Tibial artery (tissue), 4 donors: ENCODE data around the gene NANOGP8.

Experiments used
- DNase-seq, 2 donors: peaks; one replicate each; pipeline ENCODE4 v3.0.0-alpha.2; 2019
- H3K27ac ChIP-seq, 2 donors: fragments of 200-600 bp; sonication (generic) in 1 of 2; 1 replicate in 1 of 2; 2 replicates in 1 of 2; pipeline ENCODE4 v1.5.1; 2018 to 2019; ENCODE audit warnings: mild to moderate bottlenecking in 1 of 2
- H3K27me3 ChIP-seq, 2 donors: fragments of 200-600 bp; sonication (generic) in 1 of 2; one replicate each; pipeline versions ENCODE4 v1.5.1 to v1.6.0; 2016 to 2019
- H3K36me3 ChIP-seq, 3 donors: fragments of 200-600 bp; sonication (generic) in 2 of 3; one replicate each; pipeline ENCODE4 v1.5.1; 2016 to 2019; ENCODE audit warnings: mild to moderate bottlenecking in 2 of 3
- H3K4me1 ChIP-seq, 4 donors: fragments of 200-600 bp; sonication (generic) in 2 of 4; 1 replicate in 3 of 4; 2 replicates in 1 of 4; pipeline ENCODE4 v1.5.1; 2016 to 2019
- H3K4me3 ChIP-seq, 2 donors: fragments of 200-600 bp; sonication (generic) in 1 of 2; 1 replicate in 1 of 2; 2 replicates in 1 of 2; pipeline ENCODE4 v1.5.1; 2018 to 2019; ENCODE audit warnings: mild to moderate bottlenecking in 2 of 2
- H3K9me3 ChIP-seq, 3 donors: fragments of 200-600 bp; sonication (generic) in 1 of 3; one replicate each; pipeline ENCODE4 v1.5.1; 2016 to 2019
- CTCF ChIP-seq, 2 experiments: fragments of 200-600 bp in 1 of 2; fragments of 450-650 bp in 1 of 2; IDR thresholded peaks; one replicate each; pipeline ENCODE4 v1.5.1; 2017 to 2019; ENCODE audit warnings: antibody characterized with exemption in 2 of 2, mild to moderate bottlenecking in 1 of 2, moderate library complexity in 1 of 2
- intact Hi-C: fragments of 100-400 bp; cut with DNase I; formaldehyde crosslinking; loops from one replicate; pipeline ENCODE4 v1.15.0; 2023; ENCODE audit warnings: low total_unique reads

NANOGP8 gene

DNA sequence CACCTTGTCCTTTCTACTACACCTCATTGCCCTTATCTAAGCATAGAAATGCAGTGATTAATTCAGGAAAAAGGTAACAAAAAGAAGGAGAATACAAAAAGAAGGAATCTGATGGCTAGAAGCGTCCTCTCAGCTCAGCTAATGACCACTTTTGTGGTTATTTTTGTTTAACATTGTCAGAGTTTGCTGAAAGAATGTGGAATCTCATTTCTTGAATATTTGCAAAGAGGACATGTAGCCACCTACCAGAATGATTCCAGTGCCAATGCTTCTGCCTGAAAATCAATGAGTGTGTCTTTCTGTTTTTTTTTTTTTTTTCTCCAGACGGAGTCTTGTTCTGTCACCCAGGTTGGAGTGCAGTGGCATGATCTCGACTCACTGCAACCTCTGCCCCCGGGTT is 24.5 kb downstream of the NANOGP8 start:
- Histone ChIP-seq H3K27ac (no peak overlapping the region), H3K9me3 (no peaks in the 10 kb centered on the region), H3K27me3 (no peaks in the 10 kb centered on the region), H3K4me1 (no peaks in the 10 kb centered on the region), H3K36me3 (no peaks in the 10 kb centered on the region), H3K4me3 (no peak overlapping the region)
- DNase-seq, result no peak
- intact Hi-C loops, result no loop called here
- no peak for TF ChIP-seq CTCF (IDR thresholded peaks at IDR 0.05)

GRCh38 chr15:35058534-35059054 is 26.5 kb downstream of the NANOGP8 start:
- Histone ChIP-seq H3K9me3 (no peaks in the 10 kb centered on the region), H3K4me1 (no peaks in the 10 kb centered on the region), H3K36me3 (no peaks in the 10 kb centered on the region), H3K27me3 (no peaks in the 10 kb centered on the region), H3K27ac (no peak overlapping the region), H3K4me3 (no peak overlapping the region)
- no peak for TF ChIP-seq CTCF (IDR thresholded peaks at IDR 0.05)
- intact Hi-C loops, result no loop called here
- DNase-seq, result no peak

- intact Hi-C loops, result no loop called here
- no peak for TF ChIP-seq CTCF (IDR thresholded peaks at IDR 0.05)
- Histone ChIP-seq H3K27ac (no peak overlapping the region), H3K36me3 (no peaks in the 10 kb centered on the region), H3K4me3 (no peak overlapping the region), H3K4me1 (no peaks in the 10 kb centered on the region), H3K9me3 (no peaks in the 10 kb centered on the region), H3K27me3 (no peaks in the 10 kb centered on the region)
- DNase-seq, result no peak
Measured at GRCh38 chr15:35055416-35056105, 29.5 kb downstream of the NANOGP8 start.

DNA sequence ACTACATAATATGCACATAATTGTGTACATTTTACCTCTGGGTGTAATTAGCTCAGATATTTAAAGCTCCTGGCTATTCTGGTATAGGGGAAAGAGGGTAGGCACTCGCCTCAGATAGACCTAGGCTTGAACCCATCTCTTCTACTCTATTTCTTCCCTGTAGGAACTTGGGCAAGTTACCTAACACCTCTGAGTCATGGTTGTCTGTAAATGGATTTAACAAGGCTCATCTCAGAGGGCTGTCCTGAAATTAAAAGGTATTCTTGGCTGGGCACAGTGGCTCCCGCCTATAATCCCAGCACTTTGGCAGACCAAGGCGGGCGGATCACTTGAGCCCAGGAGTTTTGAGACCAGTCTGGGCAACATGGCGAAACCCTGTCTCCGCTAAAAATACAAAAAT is 30.7 kb downstream of the NANOGP8 start:
- intact Hi-C loops, result no loop called here
- no peaks in the 10 kb centered on the region for H3K4me1 ChIP-seq
- H3K9me3 ChIP-seq, result no peaks in the 10 kb centered on the region
- H3K27ac ChIP-seq, result no peak overlapping the region
- no peak overlapping the region for H3K4me3 ChIP-seq
- TF ChIP-seq CTCF (IDR thresholded peaks at IDR 0.05), result no peak
- H3K27me3 ChIP-seq, result no peaks in the 10 kb centered on the region
- no peaks in the 10 kb centered on the region for H3K36me3 ChIP-seq
- DNase-seq, result no peak

DNA sequence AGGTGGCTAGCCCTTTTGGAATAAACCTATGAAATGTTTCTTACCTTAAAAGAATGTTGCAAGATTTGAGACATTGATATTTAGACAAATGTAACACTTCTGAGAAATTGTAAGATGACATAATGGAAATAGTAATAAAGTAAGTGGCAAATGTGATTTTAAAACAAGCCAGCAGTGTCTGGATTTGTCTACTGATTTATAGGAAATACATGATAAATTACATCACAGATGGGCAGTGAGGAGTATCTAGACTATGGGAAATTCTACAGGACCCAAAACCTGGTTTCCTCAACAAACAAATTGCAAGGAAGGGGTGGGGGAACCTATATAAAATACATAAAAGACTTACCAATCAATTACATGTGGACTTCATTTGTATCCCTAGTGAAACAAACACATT is 37.1 kb downstream of the NANOGP8 start:
- no peak for DNase-seq
- Histone ChIP-seq H3K4me3 (no peak overlapping the region), H3K27ac (no peak overlapping the region), H3K9me3 (no peaks in the 10 kb centered on the region), H3K36me3 (no peaks in the 10 kb centered on the region), H3K4me1 (no peaks in the 10 kb centered on the region), H3K27me3 (no peaks in the 10 kb centered on the region)
- intact Hi-C loops, result no loop called here
- no peak for TF ChIP-seq CTCF (IDR thresholded peaks at IDR 0.05)
